Natural killer cell (primary cell): ENCODE results near the gene NELL2. TPM values are rescaled to one million over a fixed set of nuclear protein-coding genes. Genes with fewer than 3 reads are reported as not detected.

Experiments
- ATAC-seq, 3 donors: fragments of 150-1000 bp in 2 of 3; fragments of 200-7000 bp in 1 of 3; cut with Tn5 transposase; 1 replicate in 1 of 3; 2 replicates in 2 of 3; pipeline ENCODE4 v1.10.0; 2021; ENCODE audit warnings: mild to moderate bottlenecking in 2 of 3, moderate library complexity in 2 of 3
- DNase-seq, 2 donors: peaks; one replicate each; pipeline versions ENCODE4 v3.0.0 to v3.0.0-alpha.2; 2013 to 2021; ENCODE audit warnings: mixed read lengths in 1 of 2
- H3K27ac ChIP-seq: one replicate; pipeline ENCODE4 v1.5.1; 2013; ENCODE audit warnings: mild to moderate bottlenecking, low read length
- H3K27me3 ChIP-seq: one replicate; pipeline ENCODE4 v1.6.1; 2013; ENCODE audit warnings: low read length; ENCODE audit not compliant: control insufficient read depth, insufficient read depth
- H3K36me3 ChIP-seq: one replicate; pipeline ENCODE4 v1.6.1; 2013; ENCODE audit warnings: low read length; ENCODE audit not compliant: control insufficient read depth, insufficient read depth
- H3K4me1 ChIP-seq: one replicate; pipeline ENCODE4 v1.6.1; 2013; ENCODE audit warnings: low read length; ENCODE audit not compliant: control insufficient read depth, insufficient read depth
- H3K4me3 ChIP-seq: one replicate; pipeline ENCODE4 v1.5.1; 2013; ENCODE audit warnings: low read length
- H3K9me3 ChIP-seq: one replicate; pipeline ENCODE4 v1.6.1; 2013; ENCODE audit warnings: low read length; ENCODE audit not compliant: control insufficient read depth, insufficient read depth
- H3K27ac Mint-ChIP-seq, 2 donors: one replicate each; pipeline ENCODE4 v1.8.0; 2022; ENCODE audit warnings: mild to moderate bottlenecking in 2 of 2, mixed read lengths in 2 of 2, moderate library complexity in 1 of 2
- H3K27me3 Mint-ChIP-seq, 2 donors: one replicate each; pipeline ENCODE4 v1.8.0; 2022; ENCODE audit warnings: low read depth in 2 of 2, mixed read lengths in 2 of 2
- H3K36me3 Mint-ChIP-seq: one replicate; pipeline ENCODE4 v1.8.0; 2022; ENCODE audit warnings: mixed read lengths
- H3K4me1 Mint-ChIP-seq, 2 donors: one replicate each; pipeline ENCODE4 v1.8.0; 2022; ENCODE audit warnings: mixed read lengths in 2 of 2
- H3K4me3 Mint-ChIP-seq: one replicate; pipeline ENCODE4 v1.8.0; 2022; ENCODE audit warnings: mild to moderate bottlenecking, moderate library complexity, mixed read lengths
- H3K9me3 Mint-ChIP-seq, 2 donors: one replicate each; pipeline ENCODE4 v1.8.0; 2022; ENCODE audit warnings: mixed read lengths in 2 of 2
- WGBS: methylation state at CpG from one replicate; pipeline ENCODE4 v1.1.7; 2013; ENCODE audit warnings: missing lambda C conversion rate; ENCODE audit not compliant: insufficient coverage; 5-methylcytosine and 5-hydroxymethylcytosine counted together
- intact Hi-C: fragments of 100-400 bp; cut with micrococcal nuclease; formaldehyde crosslinking; loops from one replicate; pipeline ENCODE4 v1.14.2; 2022
- total RNA-seq, 4 donors: library from RNA; stranded (reverse); fragments of 120-200 nt in 1 of 4; gene quantifications; one replicate each; pipeline versions ENCODE4 v1.2.3 to v1.2.4, GENCODE V29; 2013 to 2022
- TF ChIP-seq, protein P1 (sequence below): fragments of 200-600 bp; IDR thresholded peaks from one replicate; pipeline ENCODE4 v1.8.0; 2022; ENCODE audit warnings: antibody characterized with exemption

NELL2 gene
- total RNA-seq, 3 donors from 2014 or later (not counting 1 experiment from before 2014, with no cell fraction given): 5.8 to 15.3 (median 14.0) TPM

DNA sequence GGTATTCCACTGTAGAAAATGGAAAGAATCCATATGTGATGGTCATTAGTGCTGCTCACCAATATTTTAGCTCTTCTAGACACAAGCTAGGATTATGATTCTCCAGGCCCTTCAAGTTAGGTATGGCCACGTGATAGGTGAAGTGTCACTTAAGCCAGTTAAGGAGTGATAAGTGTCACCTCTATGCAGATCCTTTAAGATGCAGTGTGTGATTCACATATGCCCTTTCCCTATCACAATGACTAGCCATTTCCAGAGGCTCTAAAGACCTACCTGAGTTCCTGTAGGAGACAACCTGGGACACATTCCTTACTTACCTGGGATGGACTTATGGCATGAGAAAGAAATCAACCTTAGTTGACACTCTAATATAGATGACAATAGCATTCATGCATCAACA lies 343.2 kb downstream of the NELL2 start:
- TF ChIP-seq, protein P1, sequence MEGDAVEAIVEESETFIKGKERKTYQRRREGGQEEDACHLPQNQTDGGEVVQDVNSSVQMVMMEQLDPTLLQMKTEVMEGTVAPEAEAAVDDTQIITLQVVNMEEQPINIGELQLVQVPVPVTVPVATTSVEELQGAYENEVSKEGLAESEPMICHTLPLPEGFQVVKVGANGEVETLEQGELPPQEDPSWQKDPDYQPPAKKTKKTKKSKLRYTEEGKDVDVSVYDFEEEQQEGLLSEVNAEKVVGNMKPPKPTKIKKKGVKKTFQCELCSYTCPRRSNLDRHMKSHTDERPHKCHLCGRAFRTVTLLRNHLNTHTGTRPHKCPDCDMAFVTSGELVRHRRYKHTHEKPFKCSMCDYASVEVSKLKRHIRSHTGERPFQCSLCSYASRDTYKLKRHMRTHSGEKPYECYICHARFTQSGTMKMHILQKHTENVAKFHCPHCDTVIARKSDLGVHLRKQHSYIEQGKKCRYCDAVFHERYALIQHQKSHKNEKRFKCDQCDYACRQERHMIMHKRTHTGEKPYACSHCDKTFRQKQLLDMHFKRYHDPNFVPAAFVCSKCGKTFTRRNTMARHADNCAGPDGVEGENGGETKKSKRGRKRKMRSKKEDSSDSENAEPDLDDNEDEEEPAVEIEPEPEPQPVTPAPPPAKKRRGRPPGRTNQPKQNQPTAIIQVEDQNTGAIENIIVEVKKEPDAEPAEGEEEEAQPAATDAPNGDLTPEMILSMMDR: no peak
- H3K9me3 Mint-ChIP-seq: peaks cover 2 to 3% of the 10 kb centered on the region in 2 donors
- DNase-seq (no peak), ATAC-seq (no peak)
- H3K27me3 Mint-ChIP-seq: no peaks in the 10 kb centered on the region
- WGBS: no CpG with 5 or more reads among the region's 1 CpG
- no peak overlapping the region for H3K4me3 ChIP-seq
- no peaks in the 10 kb centered on the region for H3K36me3 Mint-ChIP-seq
- H3K27ac ChIP-seq: no peak overlapping the region
- intact Hi-C loops: no loop called here
- no peak overlapping the region for H3K4me3 Mint-ChIP-seq
- H3K4me1 Mint-ChIP-seq: no peaks in the 10 kb centered on the region
- H3K4me1 ChIP-seq: no peaks in the 10 kb centered on the region
- no peaks in the 10 kb centered on the region for H3K9me3 ChIP-seq
- no peak overlapping the region for H3K27ac Mint-ChIP-seq
- H3K27me3 ChIP-seq: no peaks in the 10 kb centered on the region
- no peaks in the 10 kb centered on the region for H3K36me3 ChIP-seq

DNA sequence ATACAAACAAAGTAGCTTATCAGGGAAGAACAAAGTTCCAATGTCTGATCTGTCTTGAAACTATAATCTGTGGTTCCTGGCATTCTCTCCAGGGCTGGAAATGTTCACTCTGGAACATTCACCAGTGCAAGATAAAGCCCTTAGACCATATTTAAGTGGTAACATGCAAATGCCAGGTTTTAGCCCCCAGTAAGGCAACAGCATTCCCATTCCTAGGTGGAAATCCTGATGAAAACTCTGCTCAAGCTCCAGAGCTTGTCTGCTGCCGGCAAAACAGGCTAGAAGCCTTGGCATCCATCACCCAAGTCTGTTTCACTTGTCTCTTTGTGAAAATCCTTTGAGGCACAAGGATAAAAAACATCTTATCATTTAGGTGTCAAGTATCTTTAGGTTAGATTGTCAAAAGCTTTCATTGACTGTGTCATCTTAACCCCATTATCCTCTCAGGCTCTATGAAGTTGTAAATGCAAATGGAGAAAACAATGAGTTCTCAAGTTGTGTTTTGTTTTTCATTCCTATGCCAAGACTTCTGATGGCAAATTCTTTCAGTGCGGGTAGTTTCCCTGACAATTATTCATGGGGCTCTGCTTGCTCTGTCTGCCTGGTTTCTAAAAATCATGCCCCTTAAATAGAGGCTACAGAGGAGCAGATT lies 344.7 kb downstream of the NELL2 start:
- no peaks in the 10 kb centered on the region for H3K27me3 Mint-ChIP-seq
- no peaks in the 10 kb centered on the region for H3K4me1 Mint-ChIP-seq
- ATAC-seq: no peak
- H3K27me3 ChIP-seq: no peaks in the 10 kb centered on the region
- DNase-seq: no peak
- H3K9me3 ChIP-seq: no peaks in the 10 kb centered on the region
- H3K9me3 Mint-ChIP-seq: peaks cover 3 to 4% of the 10 kb centered on the region in 2 donors
- no peak overlapping the region for H3K27ac ChIP-seq
- no peaks in the 10 kb centered on the region for H3K36me3 ChIP-seq
- intact Hi-C loops: no loop called here
- TF ChIP-seq, protein P1: no peak
- no peak overlapping the region for H3K4me3 ChIP-seq
- H3K27ac Mint-ChIP-seq: no peak overlapping the region
- H3K36me3 Mint-ChIP-seq: no peaks in the 10 kb centered on the region
- 63% methylated on average over 2 of the region's 2 CpGs for WGBS
- H3K4me3 Mint-ChIP-seq: no peak overlapping the region
- no peaks in the 10 kb centered on the region for H3K4me1 ChIP-seq

DNA sequence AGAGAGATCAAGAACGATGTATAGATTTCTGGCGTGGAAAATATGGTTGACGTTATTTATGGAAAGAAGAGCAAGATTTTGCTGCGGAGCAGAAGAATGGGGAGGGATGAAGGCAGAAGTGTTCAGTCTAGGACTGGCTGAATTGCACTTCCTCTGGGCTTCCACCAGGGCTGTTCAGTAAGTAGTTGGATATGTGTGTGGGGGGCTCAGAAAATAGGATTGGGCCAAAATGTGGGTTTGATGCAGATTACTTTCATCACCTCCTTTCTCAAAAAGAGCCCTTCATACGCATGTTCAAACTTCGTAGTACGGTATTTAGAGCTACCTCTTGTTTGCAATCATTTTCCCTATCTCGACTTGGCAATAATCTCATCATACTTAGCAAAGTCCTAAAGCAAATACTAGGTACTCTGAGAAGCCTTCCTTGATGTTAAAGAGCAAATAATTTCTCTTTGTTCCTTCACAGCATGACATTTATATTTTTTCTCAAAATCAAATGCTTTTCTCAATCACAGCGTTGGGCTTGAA lies 349.4 kb downstream of the NELL2 start:
- Histone ChIP-seq H3K9me3 (no peaks in the 10 kb centered on the region), H3K4me1 (no peaks in the 10 kb centered on the region), H3K4me3 (no peak overlapping the region), H3K27ac (no peak overlapping the region), H3K36me3 (no peaks in the 10 kb centered on the region), H3K27me3 (no peaks in the 10 kb centered on the region)
- intact Hi-C loops: no loop called here
- Mint-ChIP-seq H3K4me3 (no peak overlapping the region), H3K27ac (no peak overlapping the region), H3K4me1 (no peaks in the 10 kb centered on the region), H3K36me3 (no peaks in the 10 kb centered on the region), H3K9me3 (peaks cover 3 to 5% of the 10 kb centered on the region in 2 donors), H3K27me3 (no peaks in the 10 kb centered on the region)
- ATAC-seq (no peak), DNase-seq (no peak)
- WGBS: 84% methylated on average over 9 of the region's 9 CpGs
- TF ChIP-seq, protein P1: no peak
